Ishikawa (cell line): Measurements from ENCODE around the gene IL4R.

Experiments
- CEBPB ChIP-seq: IDR thresholded peaks from 2 replicates; pipeline ENCODE4 v1.6.1; 2012
- TEAD4 ChIP-seq: IDR thresholded peaks from 2 replicates; pipeline ENCODE4 v1.6.1; 2012
- TF ChIP-seq, protein P1 (sequence below): IDR thresholded peaks from 2 replicates; pipeline ENCODE4 v1.6.1; 2012

DNA sequence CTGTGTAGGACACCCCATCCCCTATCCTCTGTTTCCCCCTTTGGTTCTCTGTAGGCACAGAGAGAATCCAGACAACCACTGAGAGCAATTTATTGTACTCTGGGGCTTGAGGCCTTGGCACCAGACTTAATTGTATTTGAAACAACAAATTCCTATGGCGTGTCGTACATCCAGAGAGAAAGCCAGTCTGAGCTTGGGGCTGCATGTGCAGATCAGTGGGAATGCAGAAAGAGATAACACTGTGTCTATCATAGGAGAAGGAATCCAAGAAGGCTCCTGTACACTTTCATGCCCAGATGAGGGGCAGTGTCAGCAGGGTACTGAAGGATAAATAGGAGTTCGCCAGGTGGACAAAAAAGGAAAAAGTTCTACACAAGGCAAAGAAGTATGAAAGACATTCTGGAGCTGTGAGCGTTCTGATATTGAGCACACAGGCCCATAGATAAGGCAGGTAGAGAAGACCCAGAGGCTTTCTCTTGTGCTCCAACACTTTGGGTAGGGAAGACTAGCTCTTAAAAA lies 22.0 kb upstream of the IL4R start:
- TF ChIP-seq TEAD4 (no peak), CEBPB (no peak)
- TF ChIP-seq, protein P1, sequence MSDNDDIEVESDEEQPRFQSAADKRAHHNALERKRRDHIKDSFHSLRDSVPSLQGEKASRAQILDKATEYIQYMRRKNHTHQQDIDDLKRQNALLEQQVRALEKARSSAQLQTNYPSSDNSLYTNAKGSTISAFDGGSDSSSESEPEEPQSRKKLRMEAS = no peak
